ENCODE data around the gene PPP4R3A.

DNA sequence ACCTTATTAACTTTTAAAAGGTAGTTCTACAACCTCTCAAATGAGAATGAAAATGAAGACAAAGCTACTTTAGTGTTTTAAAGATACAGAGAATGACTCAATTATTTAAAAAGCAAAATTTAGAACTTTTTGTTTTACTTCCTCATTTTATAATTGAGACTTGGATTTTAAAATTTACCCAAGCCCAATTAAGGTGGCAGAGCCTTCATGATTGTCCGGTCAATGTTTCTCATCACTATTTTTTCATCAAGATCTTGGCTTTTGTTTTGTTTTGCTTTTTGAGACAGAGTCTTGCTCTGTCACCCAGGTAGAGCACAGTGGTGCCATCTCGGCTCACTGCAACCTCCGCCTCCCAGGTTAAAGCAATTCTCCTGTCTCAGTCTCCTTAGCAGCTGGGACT, 32.7 kb downstream of the PPP4R3A start:
- TF ChIP-seq, protein P1, sequence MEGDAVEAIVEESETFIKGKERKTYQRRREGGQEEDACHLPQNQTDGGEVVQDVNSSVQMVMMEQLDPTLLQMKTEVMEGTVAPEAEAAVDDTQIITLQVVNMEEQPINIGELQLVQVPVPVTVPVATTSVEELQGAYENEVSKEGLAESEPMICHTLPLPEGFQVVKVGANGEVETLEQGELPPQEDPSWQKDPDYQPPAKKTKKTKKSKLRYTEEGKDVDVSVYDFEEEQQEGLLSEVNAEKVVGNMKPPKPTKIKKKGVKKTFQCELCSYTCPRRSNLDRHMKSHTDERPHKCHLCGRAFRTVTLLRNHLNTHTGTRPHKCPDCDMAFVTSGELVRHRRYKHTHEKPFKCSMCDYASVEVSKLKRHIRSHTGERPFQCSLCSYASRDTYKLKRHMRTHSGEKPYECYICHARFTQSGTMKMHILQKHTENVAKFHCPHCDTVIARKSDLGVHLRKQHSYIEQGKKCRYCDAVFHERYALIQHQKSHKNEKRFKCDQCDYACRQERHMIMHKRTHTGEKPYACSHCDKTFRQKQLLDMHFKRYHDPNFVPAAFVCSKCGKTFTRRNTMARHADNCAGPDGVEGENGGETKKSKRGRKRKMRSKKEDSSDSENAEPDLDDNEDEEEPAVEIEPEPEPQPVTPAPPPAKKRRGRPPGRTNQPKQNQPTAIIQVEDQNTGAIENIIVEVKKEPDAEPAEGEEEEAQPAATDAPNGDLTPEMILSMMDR (IDR thresholded peaks at IDR 0.05), result no peak
- TF ChIP-seq POLR2A (IDR thresholded peaks at IDR 0.05), result no peak

All from body of pancreas (tissue), 4 donors.